Caco-2 (cell line): Measurements from ENCODE around the gene TMEM9. TPM values are rescaled to one million over a fixed set of nuclear protein-coding genes. Genes with fewer than 3 reads are reported as not detected.

ENCODE experiments used
- BruUV-seq: library from RNA; stranded (reverse); fragments of 400-500 nt; replicated peaks from 2 replicates; lab custom pipeline; 2021; lab: Mats Ljungman, UMichigan
- CTCF ChIA-PET: fragments of 300-600 bp; sonication (Branson Sonifier 250); formaldehyde crosslinking; loops from one replicate; lab custom pipeline; 2022; ENCODE audit warnings: antibody characterized with exemption; lab: Charles Lee
- POLR2A ChIA-PET: fragments of 300-600 bp; sonication (Branson Sonifier 250); formaldehyde crosslinking; loops from one replicate; lab custom pipeline; 2022; ENCODE audit warnings: antibody characterized with exemption; lab: Charles Lee
- DNase-seq, 2 experiments: peaks; one replicate each; pipeline versions ENCODE4 v3.0.0 to v3.0.0-alpha.2; 2020 to 2022
- H3K27me3 ChIP-seq: replicated peaks from 2 replicates; pipeline ENCODE4 v1.6.0; 2011; ENCODE audit warnings: low read length; ENCODE audit not compliant: control insufficient read depth, insufficient read depth
- H3K36me3 ChIP-seq: 2 replicates; pipeline ENCODE4 v1.5.1; 2011; ENCODE audit warnings: low read length; ENCODE audit not compliant: control insufficient read depth, insufficient read depth
- H3K4me1 ChIP-seq: fragments of 250-450 bp; sonication (Bioruptor Pico); 2 replicates; pipeline ENCODE4 v1.5.1; 2020; ENCODE audit warnings: mild to moderate bottlenecking
- H3K4me3 ChIP-seq: 2 replicates; pipeline ENCODE4 v1.5.1; 2011; ENCODE audit warnings: low read depth, mild to moderate bottlenecking, control low read depth, low read length
- H3K9me3 ChIP-seq: fragments of 250-450 bp; sonication (Bioruptor Pico); 2 replicates; pipeline ENCODE4 v1.5.1; 2020; ENCODE audit warnings: mild to moderate bottlenecking, moderate library complexity
- H3K27ac Mint-ChIP-seq: one replicate; pipeline ENCODE4 v1.8.0; 2022; ENCODE audit warnings: mixed read lengths; ENCODE audit not compliant: unreplicated experiment
- H3K27me3 Mint-ChIP-seq: one replicate; pipeline ENCODE4 v1.8.0; 2022; ENCODE audit warnings: mixed read lengths; ENCODE audit not compliant: insufficient read depth, unreplicated experiment
- H3K36me3 Mint-ChIP-seq: one replicate; pipeline ENCODE4 v1.8.0; 2022; ENCODE audit warnings: mild to moderate bottlenecking, mixed read lengths; ENCODE audit not compliant: insufficient read depth, unreplicated experiment
- H3K4me1 Mint-ChIP-seq: one replicate; pipeline ENCODE4 v1.8.0; 2022; ENCODE audit warnings: low read depth, mixed read lengths; ENCODE audit not compliant: unreplicated experiment
- H3K4me3 Mint-ChIP-seq: one replicate; pipeline ENCODE4 v1.8.0; 2022; ENCODE audit warnings: mild to moderate bottlenecking, moderate library complexity, mixed read lengths; ENCODE audit not compliant: unreplicated experiment
- H3K9me3 Mint-ChIP-seq: one replicate; pipeline ENCODE4 v1.8.0; 2022; ENCODE audit warnings: mixed read lengths; ENCODE audit not compliant: unreplicated experiment
- intact Hi-C: fragments of 100-400 bp; cut with micrococcal nuclease; formaldehyde crosslinking; loops from one replicate; pipeline ENCODE4 v1.10.0; 2022; ENCODE audit not compliant: unreplicated experiment
- total RNA-seq: library from RNA; stranded (reverse); gene quantifications from 2 replicates; pipeline ENCODE4 v1.2.3, GENCODE V29; 2022
- TF ChIP-seq, protein P1 (sequence below), 2 experiments: fragments of 200-600 bp in 1 of 2; IDR thresholded peaks; 1 replicate in 1 of 2; 2 replicates in 1 of 2; pipeline versions ENCODE4 v1.5.1 to v1.8.0; 2011 to 2022; ENCODE audit warnings: antibody characterized with exemption in 1 of 2, control low read depth in 1 of 2, inconsistent platforms in 1 of 2, low read depth in 1 of 2, low read length in 1 of 2, mild to moderate bottlenecking in 1 of 2, moderate library complexity in 1 of 2; ENCODE audit not compliant: insufficient read depth in 1 of 2, severe bottlenecking in 1 of 2, unreplicated experiment in 1 of 2

TMEM9 gene
- total RNA-seq, 1 experiment from 2014 or later, result 125 TPM

GRCh38 chr1:201190005-201190404 is 35.7 kb upstream of the TMEM9 start:
- intact Hi-C loops, result no loop called here
- ChIA-PET POLR2A (no interaction called here), CTCF (interaction anchor here (1.0 kb wide), 1 partner anchor 33 kb away, joined by 3 read pairs; no protein-coding TSS in a partner anchor)
- Mint-ChIP-seq H3K4me3 (no peak overlapping the region), H3K9me3 (no peaks in the 10 kb centered on the region), H3K27ac (no peak overlapping the region), H3K4me1 (peaks cover under 1% of the 10 kb centered on the region), H3K27me3 (no peaks in the 10 kb centered on the region), H3K36me3 (no peaks in the 10 kb centered on the region)
- Histone ChIP-seq H3K9me3 (no peaks in the 10 kb centered on the region), H3K27me3 (no peaks in the 10 kb centered on the region; the same call in none of the 2 replicates), H3K4me1 (no peaks in the 10 kb centered on the region), H3K4me3 (no peak overlapping the region), H3K36me3 (no peaks in the 10 kb centered on the region)
- TF ChIP-seq, protein P1, sequence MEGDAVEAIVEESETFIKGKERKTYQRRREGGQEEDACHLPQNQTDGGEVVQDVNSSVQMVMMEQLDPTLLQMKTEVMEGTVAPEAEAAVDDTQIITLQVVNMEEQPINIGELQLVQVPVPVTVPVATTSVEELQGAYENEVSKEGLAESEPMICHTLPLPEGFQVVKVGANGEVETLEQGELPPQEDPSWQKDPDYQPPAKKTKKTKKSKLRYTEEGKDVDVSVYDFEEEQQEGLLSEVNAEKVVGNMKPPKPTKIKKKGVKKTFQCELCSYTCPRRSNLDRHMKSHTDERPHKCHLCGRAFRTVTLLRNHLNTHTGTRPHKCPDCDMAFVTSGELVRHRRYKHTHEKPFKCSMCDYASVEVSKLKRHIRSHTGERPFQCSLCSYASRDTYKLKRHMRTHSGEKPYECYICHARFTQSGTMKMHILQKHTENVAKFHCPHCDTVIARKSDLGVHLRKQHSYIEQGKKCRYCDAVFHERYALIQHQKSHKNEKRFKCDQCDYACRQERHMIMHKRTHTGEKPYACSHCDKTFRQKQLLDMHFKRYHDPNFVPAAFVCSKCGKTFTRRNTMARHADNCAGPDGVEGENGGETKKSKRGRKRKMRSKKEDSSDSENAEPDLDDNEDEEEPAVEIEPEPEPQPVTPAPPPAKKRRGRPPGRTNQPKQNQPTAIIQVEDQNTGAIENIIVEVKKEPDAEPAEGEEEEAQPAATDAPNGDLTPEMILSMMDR (IDR thresholded peaks at IDR 0.05; ENCODE audit: insufficient read depth in 1 of 2, low read depth in 1 of 2, low read length in 1 of 2, severe bottlenecking in 1 of 2, unreplicated experiment in 1 of 2), result no peak
- no TSS peak for BruUV-seq
- DNase-seq, result no peak

DNA sequence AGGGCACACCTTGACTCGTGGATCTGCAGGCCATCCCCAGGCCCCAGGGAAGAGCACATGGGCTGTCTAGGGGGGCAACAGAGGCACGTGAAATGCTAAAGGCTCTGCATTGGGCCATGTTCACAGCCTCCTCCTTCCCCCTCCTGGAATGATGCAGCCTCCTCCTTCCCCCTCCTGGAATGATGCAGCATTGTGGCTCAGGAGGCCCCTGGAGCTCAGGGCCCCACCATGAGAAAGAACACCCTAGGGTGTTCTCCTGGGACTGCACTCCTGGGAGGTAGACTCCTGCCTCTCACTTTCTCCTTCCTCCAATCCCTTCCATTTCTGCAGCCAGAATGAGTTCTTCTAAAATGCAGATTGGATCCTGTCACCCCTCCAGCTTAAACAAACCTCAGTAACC is 34.8 kb upstream of the TMEM9 start:
- TF ChIP-seq, protein P1 (IDR thresholded peaks at IDR 0.05; ENCODE audit: insufficient read depth in 1 of 2, low read depth in 1 of 2, low read length in 1 of 2, severe bottlenecking in 1 of 2, unreplicated experiment in 1 of 2), result no peak

DNA sequence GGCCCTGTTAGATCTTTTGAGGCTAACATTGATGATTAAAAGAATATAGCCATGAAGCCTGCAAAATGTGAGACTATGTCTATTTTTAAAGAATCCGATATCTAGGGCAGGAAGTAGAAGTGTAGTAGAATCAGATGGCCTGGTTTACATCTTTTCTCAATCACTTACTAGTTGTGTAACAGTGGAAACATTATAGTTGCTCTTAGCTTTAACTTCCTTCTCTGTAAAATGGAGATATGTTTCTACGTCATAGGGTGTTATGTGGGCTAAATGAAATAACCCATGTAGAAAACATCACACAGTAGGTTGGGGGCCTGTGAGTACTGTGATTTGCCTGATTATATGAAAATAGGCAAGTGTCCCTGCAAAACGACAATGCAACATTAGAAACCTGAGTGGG is 31.9 kb upstream of the TMEM9 start:
- DNase-seq, result no peak
- no peaks in the 10 kb centered on the region for H3K9me3 Mint-ChIP-seq
- no peak overlapping the region for H3K4me3 ChIP-seq
- no TSS peak for BruUV-seq
- CTCF ChIA-PET, result no interaction called here
- H3K27me3 ChIP-seq, result no peaks in the 10 kb centered on the region; the same call in 1 of the 2 replicates
- intact Hi-C loops, result no loop called here
- H3K36me3 ChIP-seq, result no peaks in the 10 kb centered on the region
- no peak overlapping the region for H3K4me3 Mint-ChIP-seq
- no peak overlapping the region for H3K27ac Mint-ChIP-seq
- H3K4me1 Mint-ChIP-seq, result peaks cover 8% of the 10 kb centered on the region
- H3K27me3 Mint-ChIP-seq, result peaks cover 3% of the 10 kb centered on the region
- POLR2A ChIA-PET, result no interaction called here
- no peaks in the 10 kb centered on the region for H3K36me3 Mint-ChIP-seq
- H3K9me3 ChIP-seq, result no peaks in the 10 kb centered on the region
- H3K4me1 ChIP-seq, result no peaks in the 10 kb centered on the region
- TF ChIP-seq, protein P1 (IDR thresholded peaks at IDR 0.05; ENCODE audit: insufficient read depth in 1 of 2, low read depth in 1 of 2, low read length in 1 of 2, severe bottlenecking in 1 of 2, unreplicated experiment in 1 of 2), result no peak

More for the DNA sequence above, 34.8 kb upstream of the TMEM9 start:
- ChIA-PET CTCF (no interaction called here), POLR2A (no interaction called here)
- Histone ChIP-seq H3K27me3 (no peaks in the 10 kb centered on the region; the same call in none of the 2 replicates), H3K4me3 (no peak overlapping the region), H3K4me1 (no peaks in the 10 kb centered on the region), H3K9me3 (no peaks in the 10 kb centered on the region), H3K36me3 (no peaks in the 10 kb centered on the region)
- Mint-ChIP-seq H3K27me3 (no peaks in the 10 kb centered on the region), H3K4me3 (no peak overlapping the region), H3K36me3 (no peaks in the 10 kb centered on the region), H3K4me1 (peaks cover 8% of the 10 kb centered on the region), H3K27ac (no peak overlapping the region), H3K9me3 (no peaks in the 10 kb centered on the region)
- no peak for DNase-seq
- no TSS peak for BruUV-seq
- intact Hi-C loops, result no loop called here
